Peyer's patch (tissue), 4 donors: Measurements from ENCODE around the gene USP32. TPM values are rescaled to one million over a fixed set of nuclear protein-coding genes. Genes with fewer than 3 reads are reported as not detected.

Experiments
- DNase-seq, 3 donors: peaks; one replicate each; pipeline ENCODE4 v3.0.0-alpha.2; 2017 to 2019
- H3K27ac ChIP-seq, 4 donors: fragments of 200-600 bp; sonication (generic); one replicate each; pipeline ENCODE4 v1.5.1; 2016 to 2019
- H3K27me3 ChIP-seq, 2 donors: fragments of 200-600 bp; sonication (generic); one replicate each; pipeline ENCODE4 v1.5.1; 2019
- H3K36me3 ChIP-seq, 3 donors: fragments of 200-600 bp; sonication (generic); one replicate each; pipeline ENCODE4 v1.5.1; 2016 to 2019
- H3K4me1 ChIP-seq, 4 donors: fragments of 200-600 bp; sonication (generic); one replicate each; pipeline ENCODE4 v1.5.1; 2016 to 2019
- H3K4me3 ChIP-seq, 4 donors: fragments of 200-600 bp; sonication (generic); 1 replicate in 3 of 4; 2 replicates in 1 of 4; pipeline ENCODE4 v1.5.1; 2016 to 2019; ENCODE audit warnings: mild to moderate bottlenecking in 1 of 4
- H3K9me3 ChIP-seq, 4 donors: fragments of 200-600 bp; sonication (generic); one replicate each; pipeline ENCODE4 v1.5.1; 2016 to 2019; ENCODE audit warnings: mild to moderate bottlenecking in 1 of 4
- POLR2A ChIP-seq, 2 donors: fragments of 450-650 bp; IDR thresholded peaks; one replicate each; pipeline ENCODE4 v1.5.1; 2017; ENCODE audit warnings: antibody characterized with exemption in 2 of 2, mild to moderate bottlenecking in 2 of 2, moderate library complexity in 2 of 2
- total RNA-seq, 4 donors: library from RNA; depleted of rRNA; stranded (reverse); fragments of >200 nt; gene quantifications; one replicate each; pipeline ENCODE4 v1.1.0, GENCODE V29; 2016
- TF ChIP-seq, protein P1 (sequence below), 6 experiments: fragments of 450-650 bp in 4 of 6; fragments of 200-600 bp in 2 of 6; sonication (generic) in 1 of 6; IDR thresholded peaks; one replicate each; pipeline ENCODE4 v1.5.1; 2017 to 2019; ENCODE audit warnings: antibody characterized with exemption in 6 of 6, mild to moderate bottlenecking in 3 of 6, moderate library complexity in 1 of 6

The USP32 gene
- total RNA-seq, 4 donors from 2014 or later: 31.5 to 52.8 (median 48.6) TPM

DNA sequence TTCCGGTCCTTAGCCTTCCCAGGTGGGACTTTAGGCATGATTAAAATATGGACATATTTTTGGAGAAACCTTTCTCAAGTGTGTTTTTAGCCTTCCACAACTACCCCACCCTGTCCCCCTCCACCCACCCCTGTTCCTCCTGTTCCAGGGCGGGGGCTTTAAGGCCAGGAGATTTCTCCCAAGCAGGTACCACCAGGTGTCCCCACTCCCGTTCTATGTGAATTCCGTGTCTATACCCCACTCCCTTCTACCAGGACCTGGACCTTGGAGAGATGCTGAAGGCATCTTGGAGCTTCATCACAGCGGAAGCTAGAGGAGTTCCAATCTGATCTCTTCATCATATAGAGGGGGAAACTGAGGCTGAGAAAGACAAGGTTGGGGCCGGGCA, 232.5 kb downstream of the USP32 start:
- TF ChIP-seq POLR2A (IDR thresholded peaks at IDR 0.05): no peak
- TF ChIP-seq, protein P1, sequence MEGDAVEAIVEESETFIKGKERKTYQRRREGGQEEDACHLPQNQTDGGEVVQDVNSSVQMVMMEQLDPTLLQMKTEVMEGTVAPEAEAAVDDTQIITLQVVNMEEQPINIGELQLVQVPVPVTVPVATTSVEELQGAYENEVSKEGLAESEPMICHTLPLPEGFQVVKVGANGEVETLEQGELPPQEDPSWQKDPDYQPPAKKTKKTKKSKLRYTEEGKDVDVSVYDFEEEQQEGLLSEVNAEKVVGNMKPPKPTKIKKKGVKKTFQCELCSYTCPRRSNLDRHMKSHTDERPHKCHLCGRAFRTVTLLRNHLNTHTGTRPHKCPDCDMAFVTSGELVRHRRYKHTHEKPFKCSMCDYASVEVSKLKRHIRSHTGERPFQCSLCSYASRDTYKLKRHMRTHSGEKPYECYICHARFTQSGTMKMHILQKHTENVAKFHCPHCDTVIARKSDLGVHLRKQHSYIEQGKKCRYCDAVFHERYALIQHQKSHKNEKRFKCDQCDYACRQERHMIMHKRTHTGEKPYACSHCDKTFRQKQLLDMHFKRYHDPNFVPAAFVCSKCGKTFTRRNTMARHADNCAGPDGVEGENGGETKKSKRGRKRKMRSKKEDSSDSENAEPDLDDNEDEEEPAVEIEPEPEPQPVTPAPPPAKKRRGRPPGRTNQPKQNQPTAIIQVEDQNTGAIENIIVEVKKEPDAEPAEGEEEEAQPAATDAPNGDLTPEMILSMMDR (IDR thresholded peaks at IDR 0.05): no peak
- H3K27me3 ChIP-seq: no peaks in the 10 kb centered on the region
- H3K27ac ChIP-seq: no peak overlapping the region
- no peaks in the 10 kb centered on the region for H3K36me3 ChIP-seq
- no peak overlapping the region for H3K4me3 ChIP-seq
- no peaks in the 10 kb centered on the region for H3K9me3 ChIP-seq
- DNase-seq: no peak
- peaks cover 0 to 10% (median 0%) of the 10 kb centered on the region in 4 donors for H3K4me1 ChIP-seq

DNA sequence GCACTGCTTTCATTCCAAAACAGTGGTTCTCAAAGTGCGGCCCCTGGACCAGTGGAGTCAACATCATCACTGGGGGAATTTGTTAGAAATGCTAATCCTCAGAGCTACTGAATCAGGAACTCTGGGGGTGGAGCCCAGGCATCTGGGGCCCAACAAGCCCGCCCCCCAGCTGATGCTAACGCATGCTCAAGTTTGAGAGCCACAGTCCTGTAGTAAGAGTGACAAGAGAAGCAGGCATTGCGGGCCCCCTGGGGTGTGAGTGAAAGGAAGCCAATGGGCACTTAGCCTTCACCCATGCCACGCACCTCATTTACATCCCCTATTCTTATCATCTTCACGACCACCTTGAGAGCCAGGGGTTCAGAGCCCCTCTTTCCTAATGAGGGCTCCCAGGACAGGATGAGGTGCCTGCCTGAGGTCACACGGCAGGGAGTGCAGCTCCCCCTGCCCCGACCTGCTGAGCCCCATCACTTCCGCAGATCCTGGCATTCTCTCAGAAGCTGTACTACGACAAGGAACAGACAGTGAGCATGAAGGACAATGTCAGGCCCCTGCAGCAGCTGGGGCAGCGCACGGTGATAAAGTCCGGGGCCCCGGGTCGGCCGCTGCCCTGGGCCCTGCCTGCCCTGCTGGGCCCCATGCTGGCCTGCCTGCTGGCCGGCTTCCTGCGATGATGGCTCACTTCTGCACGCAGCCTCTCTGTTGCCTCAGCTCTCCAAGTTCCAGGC, 233.0 kb downstream of the USP32 start:
- no peak for DNase-seq
- Histone ChIP-seq H3K27ac (no peak overlapping the region), H3K36me3 (no peaks in the 10 kb centered on the region), H3K4me3 (no peak overlapping the region), H3K4me1 (peaks cover 0 to 10% (median 0%) of the 10 kb centered on the region in 4 donors), H3K9me3 (no peaks in the 10 kb centered on the region), H3K27me3 (no peaks in the 10 kb centered on the region)
- TF ChIP-seq POLR2A (IDR thresholded peaks at IDR 0.05): no peak
- TF ChIP-seq, protein P1 (IDR thresholded peaks at IDR 0.05): no peak

DNA sequence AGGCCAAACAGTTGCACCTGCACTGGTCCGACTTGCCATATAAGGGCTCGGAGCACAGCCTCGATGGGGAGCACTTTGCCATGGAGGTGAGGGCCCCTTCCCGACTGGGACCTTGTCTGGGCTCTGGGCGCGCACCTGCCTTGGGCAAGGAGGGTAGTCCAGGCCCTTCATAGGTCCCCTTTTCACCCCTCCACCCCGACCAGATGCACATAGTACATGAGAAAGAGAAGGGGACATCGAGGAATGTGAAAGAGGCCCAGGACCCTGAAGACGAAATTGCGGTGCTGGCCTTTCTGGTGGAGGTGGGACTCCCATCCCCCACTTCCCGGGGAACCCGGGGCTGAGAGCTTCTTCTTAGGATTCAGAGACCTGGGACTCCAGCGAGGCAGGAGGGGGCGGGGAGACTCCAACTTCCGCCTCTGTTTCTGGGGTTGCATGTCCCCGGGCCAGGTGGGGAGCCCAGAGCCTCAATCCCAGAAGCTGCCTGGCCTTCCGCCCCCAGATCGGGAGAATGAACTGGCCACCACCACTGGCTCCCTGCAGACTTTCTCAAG, 234.4 kb downstream of the USP32 start:
- Histone ChIP-seq H3K27ac (no peak overlapping the region), H3K9me3 (no peaks in the 10 kb centered on the region), H3K36me3 (no peaks in the 10 kb centered on the region), H3K4me1 (peaks cover 0 to under 1% (median 0%) of the 10 kb centered on the region in 4 donors), H3K27me3 (no peaks in the 10 kb centered on the region), H3K4me3 (no peak overlapping the region)
- TF ChIP-seq, protein P1 (IDR thresholded peaks at IDR 0.05): no peak
- TF ChIP-seq POLR2A (IDR thresholded peaks at IDR 0.05): no peak
- no peak for DNase-seq

DNA sequence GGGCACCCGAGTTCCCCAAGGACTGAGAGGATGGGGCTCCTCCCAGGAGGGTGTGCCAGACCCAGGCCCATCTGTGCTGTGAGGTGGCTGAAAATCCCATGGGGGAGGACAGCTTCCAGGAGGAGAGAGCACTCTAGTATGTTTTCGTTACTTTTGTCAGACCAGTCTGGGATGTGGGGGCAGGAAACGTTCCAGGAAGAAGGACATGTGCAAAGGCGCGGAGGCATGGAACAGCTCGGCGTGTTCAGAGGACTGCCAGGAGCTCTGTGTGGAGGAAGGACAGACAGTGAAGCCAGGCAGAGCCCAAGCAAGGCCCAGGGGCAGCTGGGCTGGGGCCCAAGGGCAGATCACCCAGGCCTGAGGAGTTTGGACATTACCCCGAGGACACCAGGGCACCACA, 235.2 kb downstream of the USP32 start:
- Histone ChIP-seq H3K27me3 (no peaks in the 10 kb centered on the region), H3K9me3 (no peaks in the 10 kb centered on the region), H3K27ac (no peak overlapping the region), H3K4me3 (no peak overlapping the region), H3K36me3 (no peaks in the 10 kb centered on the region), H3K4me1 (peaks cover 0 to 6% (median 0%) of the 10 kb centered on the region in 4 donors)
- no peak for TF ChIP-seq POLR2A (IDR thresholded peaks at IDR 0.05)
- TF ChIP-seq, protein P1 (IDR thresholded peaks at IDR 0.05): no peak
- no peak for DNase-seq

DNA sequence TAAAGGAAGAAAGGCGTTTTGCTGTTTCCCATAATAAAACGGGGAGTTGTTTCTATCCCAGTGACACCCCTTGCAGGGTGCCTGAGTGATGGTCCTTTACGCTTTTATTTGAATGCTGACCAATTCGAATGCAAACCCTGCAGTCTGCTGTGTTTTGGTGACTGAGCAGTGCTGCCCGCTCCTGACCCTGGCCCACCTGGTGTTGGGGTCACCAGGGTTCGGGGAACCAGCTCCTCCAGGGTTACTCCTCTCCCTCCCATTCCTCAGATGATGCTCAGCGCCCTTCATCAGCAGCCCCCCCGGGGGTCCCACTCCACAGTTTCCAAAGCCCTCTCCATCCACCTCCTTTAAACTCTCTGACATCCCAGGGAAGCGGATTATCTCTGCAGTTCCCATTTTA, 236.1 kb downstream of the USP32 start:
- peaks cover 0 to 4% of the 10 kb centered on the region in 2 donors for H3K27me3 ChIP-seq
- DNase-seq: no peak
- H3K4me3 ChIP-seq: no peak overlapping the region
- TF ChIP-seq, protein P1 (IDR thresholded peaks at IDR 0.05): no peak
- TF ChIP-seq POLR2A (IDR thresholded peaks at IDR 0.05): no peak
- peaks cover 0 to 9% (median 0%) of the 10 kb centered on the region in 4 donors for H3K4me1 ChIP-seq
- no peak overlapping the region for H3K27ac ChIP-seq
- no peaks in the 10 kb centered on the region for H3K9me3 ChIP-seq
- H3K36me3 ChIP-seq: no peaks in the 10 kb centered on the region
